Measurements from ENCODE around the gene KCNH4. TPM values are rescaled to one million over a fixed set of nuclear protein-coding genes. Genes with fewer than 3 reads are reported as not detected.
A peak's percentile ranks its signal among the peaks of the same experiment; 100 is the strongest.

The KCNH4 gene
- total and polyA plus RNA-seq, 2 of the 13 experiments (the other 11 are each of a cell fraction or from before 2014, with no cell fraction given): 0.01 to 0.09 TPM

GRCh38 chr17:42193969-42194899 is 13.3 kb upstream of the KCNH4 start, which contains the start of gene GHDC (continued):
- TF ChIP-seq ZNF574 (CRISPR knock-in tag; IDR thresholded peaks at IDR 0.05) (peak; percentile 80), IRF1 (CRISPR knock-in tag; IDR thresholded peaks at IDR 0.05; ENCODE audit: low read depth) (0 out of 2 replicates have a peak, but pooled peaks have one; percentile 87), ZNF576 (CRISPR knock-in tag; IDR thresholded peaks at IDR 0.05) (peak; percentile 46; the same call in 1 of the 2 replicates), NAIF1 (CRISPR knock-in tag; IDR thresholded peaks at IDR 0.05; ENCODE audit: borderline replicate concordance) (peak; percentile 76; the same call in 1 of the 2 replicates), MXD1 (CRISPR knock-in tag; IDR thresholded peaks at IDR 0.05) (peak; percentile 89), ZFP90 (CRISPR knock-in tag; IDR thresholded peaks at IDR 0.05; ENCODE audit: borderline replicate concordance) (peak; percentile 55; the same call in 1 of the 2 replicates), ZNF543 (CRISPR knock-in tag; IDR thresholded peaks at IDR 0.05) (no peak), RBM39 (IDR thresholded peaks at IDR 0.05; ENCODE audit: low read depth, low read length, poor library complexity, severe bottlenecking) (peak; percentile 74), TSC22D2 (CRISPR knock-in tag; IDR thresholded peaks at IDR 0.05; ENCODE audit: borderline replicate concordance) (peak; percentile 57; the same call in 1 of the 2 replicates), AHDC1 (CRISPR knock-in tag; IDR thresholded peaks at IDR 0.05; ENCODE audit: borderline replicate concordance) (no peak), ZNF709 (CRISPR knock-in tag; IDR thresholded peaks at IDR 0.05) (peak; percentile 84), EED (CRISPR knock-in tag; IDR thresholded peaks at IDR 0.05) (peak; percentile 82; the same call in 1 of the 2 replicates), SMARCC2 (IDR thresholded peaks at IDR 0.05) (no peak), ZNF616 (CRISPR knock-in tag; IDR thresholded peaks at IDR 0.05; ENCODE audit: low read depth) (no peak), NR0B2 (CRISPR knock-in tag; IDR thresholded peaks at IDR 0.05) (peak; percentile 88; the same call in 1 of the 2 replicates)

All from HepG2 (cell line).